ENCODE data around the gene IQCF2.
"Not testable (repeated sequence)": the region's sequence is repeated elsewhere in the genome, so short reads cannot be mapped to it uniquely, and the experiment has no call there.

GRCh38 chr3:51868896-51869295 is 7.5 kb downstream of the IQCF2 start:
- TF ChIP-seq CTCF, POLR2A (IDR thresholded peaks at IDR 0.05): not testable (repeated sequence)
